ENCODE measurements around the gene SDHB.

SDHB gene

GRCh38 chr1:17078991-17079868 is 25.4 kb upstream of the SDHB start:
- H4K20me1 ChIP-seq (ENCODE audit: insufficient read depth, low read length): no peaks in the 10 kb centered on the region
- no peaks in the 10 kb centered on the region; the same call in 1 of the 2 replicates for H3K36me3 ChIP-seq (ENCODE audit: insufficient read depth, low read length)
- H3K4me3 ChIP-seq (ENCODE audit: low read depth, low read length, poor library complexity, severe bottlenecking): no peak overlapping the region
- H3K9me3 ChIP-seq (ENCODE audit: low read length): peaks cover 3% of the 10 kb centered on the region; the same call in 1 of the 2 replicates
- H3F3A ChIP-seq (ENCODE audit: insufficient read depth, low read length): no peaks in the 10 kb centered on the region
- H3K4me2 ChIP-seq (ENCODE audit: low read length): no peak overlapping the region
- no peaks in the 10 kb centered on the region for H3K4me1 ChIP-seq (ENCODE audit: insufficient read depth, low read length, severe bottlenecking)
- H3K9me2 ChIP-seq (ENCODE audit: low read depth, low read length): no peaks in the 10 kb centered on the region
- no peaks in the 10 kb centered on the region for H3K27me3 ChIP-seq (ENCODE audit: insufficient read depth, low read length)
- H3K27ac ChIP-seq (ENCODE audit: low read depth, low read length, poor library complexity, severe bottlenecking): no peak overlapping the region
- no peak overlapping the region for H3K9ac ChIP-seq (ENCODE audit: low read length)
- H3K79me2 ChIP-seq (ENCODE audit: insufficient read depth, low read length): no peaks in the 10 kb centered on the region
- H2AFZ ChIP-seq (ENCODE audit: low read length): no peak overlapping the region
- no peak for TF ChIP-seq CTCF (IDR thresholded peaks at IDR 0.05; ENCODE audit: low read length)
- no peak for TF ChIP-seq EZH2 (IDR thresholded peaks at IDR 0.05; ENCODE audit: borderline replicate concordance, low read length)

- Histone ChIP-seq H3K27ac (ENCODE audit: low read depth, low read length, poor library complexity, severe bottlenecking) (no peak overlapping the region), H3K27me3 (ENCODE audit: insufficient read depth, low read length) (no peaks in the 10 kb centered on the region), H3K9me2 (ENCODE audit: low read depth, low read length) (no peaks in the 10 kb centered on the region), H3F3A (ENCODE audit: insufficient read depth, low read length) (no peaks in the 10 kb centered on the region), H3K9ac (ENCODE audit: low read length) (no peak overlapping the region), H3K4me2 (ENCODE audit: low read length) (no peak overlapping the region), H3K4me3 (ENCODE audit: low read depth, low read length, poor library complexity, severe bottlenecking) (no peak overlapping the region), H2AFZ (ENCODE audit: low read length) (no peak overlapping the region), H4K20me1 (ENCODE audit: insufficient read depth, low read length) (no peaks in the 10 kb centered on the region), H3K79me2 (ENCODE audit: insufficient read depth, low read length) (no peaks in the 10 kb centered on the region), H3K4me1 (ENCODE audit: insufficient read depth, low read length, severe bottlenecking) (no peaks in the 10 kb centered on the region), H3K9me3 (ENCODE audit: low read length) (peaks cover 3% of the 10 kb centered on the region; the same call in 1 of the 2 replicates), H3K36me3 (ENCODE audit: insufficient read depth, low read length) (no peaks in the 10 kb centered on the region; the same call in 1 of the 2 replicates)
- TF ChIP-seq EZH2 (IDR thresholded peaks at IDR 0.05; ENCODE audit: borderline replicate concordance, low read length) (no peak), CTCF (IDR thresholded peaks at IDR 0.05; ENCODE audit: low read length) (peak; percentile 33; the same call in 1 of the 2 replicates)
Measured at GRCh38 chr1:17075470-17076255, 21.8 kb upstream of the SDHB start.

- Histone ChIP-seq H3K9me3 (ENCODE audit: low read length) (peaks cover 3% of the 10 kb centered on the region; the same call in 1 of the 2 replicates), H3K27ac (ENCODE audit: low read depth, low read length, poor library complexity, severe bottlenecking) (no peak overlapping the region), H3K9me2 (ENCODE audit: low read depth, low read length) (no peaks in the 10 kb centered on the region), H3K9ac (ENCODE audit: low read length) (no peak overlapping the region), H3K4me2 (ENCODE audit: low read length) (no peak overlapping the region), H3F3A (ENCODE audit: insufficient read depth, low read length) (no peaks in the 10 kb centered on the region), H2AFZ (ENCODE audit: low read length) (no peak overlapping the region), H3K27me3 (ENCODE audit: insufficient read depth, low read length) (no peaks in the 10 kb centered on the region), H4K20me1 (ENCODE audit: insufficient read depth, low read length) (no peaks in the 10 kb centered on the region), H3K79me2 (ENCODE audit: insufficient read depth, low read length) (no peaks in the 10 kb centered on the region), H3K36me3 (ENCODE audit: insufficient read depth, low read length) (no peaks in the 10 kb centered on the region; the same call in 1 of the 2 replicates), H3K4me3 (ENCODE audit: low read depth, low read length, poor library complexity, severe bottlenecking) (no peak overlapping the region), H3K4me1 (ENCODE audit: insufficient read depth, low read length, severe bottlenecking) (no peaks in the 10 kb centered on the region)
- TF ChIP-seq EZH2 (IDR thresholded peaks at IDR 0.05; ENCODE audit: borderline replicate concordance, low read length) (no peak), CTCF (IDR thresholded peaks at IDR 0.05; ENCODE audit: low read length) (no peak)
Measured at GRCh38 chr1:17071794-17072193, 18.0 kb upstream of the SDHB start.
